GM21737 (cell line): Measurements from ENCODE around the gene IKBKG.
"Not testable (repeated sequence)": the region's sequence is repeated elsewhere in the genome, so short reads cannot be mapped to it uniquely, and the experiment has no call there.

Experiments used
- ATAC-seq: cut with Tn5 transposase; IDR thresholded peaks from one replicate; pipeline ENCODE4 v1.9.1; 2021; ENCODE audit warnings: mild to moderate bottlenecking, moderate library complexity; ENCODE audit not compliant: unreplicated experiment

The IKBKG gene

GRCh38 chrX:154547245-154548027 lies at the start of gene IKBKG:
IKBKG (plus strand) TSS chrX:154547620; CDS start chrX:154552003, 4,383 bp downstream.
- ATAC-seq: peak; percentile 81

- ATAC-seq: not testable (repeated sequence)
Observed at GRCh38 chrX:154501423-154501822, 46.0 kb upstream of the IKBKG start.

- no peak for ATAC-seq
Observed at GRCh38 chrX:154502098-154502497, 45.3 kb upstream of the IKBKG start.

GRCh38 chrX:154502989-154503388 lies 44.4 kb upstream of the IKBKG start:
- no peak for ATAC-seq

- ATAC-seq: no peak
Observed at GRCh38 chrX:154505734-154506133, 41.7 kb upstream of the IKBKG start.

GRCh38 chrX:154506483-154507332 lies 40.7 kb upstream of the IKBKG start:
- no peak for ATAC-seq

GRCh38 chrX:154507673-154508383 lies 39.6 kb upstream of the IKBKG start:
- no peak for ATAC-seq

GRCh38 chrX:154508384-154508745 lies 39.1 kb upstream of the IKBKG start:
- ATAC-seq: no peak

- no peak for ATAC-seq
Observed at GRCh38 chrX:154509455-154509854, 38.0 kb upstream of the IKBKG start.

GRCh38 chrX:154511761-154512160 lies 35.7 kb upstream of the IKBKG start:
- no peak for ATAC-seq

GRCh38 chrX:154512879-154513553 lies 34.4 kb upstream of the IKBKG start:
- ATAC-seq: no peak

GRCh38 chrX:154513716-154514115 lies 33.7 kb upstream of the IKBKG start:
- ATAC-seq: no peak

- no peak for ATAC-seq
Observed at GRCh38 chrX:154515090-154515965, 32.1 kb upstream of the IKBKG start.

- ATAC-seq: peak; percentile 93
Observed at GRCh38 chrX:154515966-154516655, 31.3 kb upstream of the IKBKG start, which contains the start of gene FAM3A. FAM3A (minus strand) TSS chrX:154516232; CDS start chrX:154515772, 460 bp downstream.

- ATAC-seq: no peak
Observed at GRCh38 chrX:154516656-154517100, 30.7 kb upstream of the IKBKG start.

- ATAC-seq: no peak
Observed at GRCh38 chrX:154517101-154517781, 30.2 kb upstream of the IKBKG start.

GRCh38 chrX:154519389-154519788 lies 28.0 kb upstream of the IKBKG start:
- no peak for ATAC-seq
